Heart left ventricle (tissue), 16 donors: ENCODE measurements around the gene TMEM167A. TPM values are rescaled to one million over a fixed set of nuclear protein-coding genes. Genes with fewer than 3 reads are reported as not detected.

Source experiments
- ATAC-seq, 4 donors: fragments of 200-7000 bp; cut with Tn5 transposase; one replicate each; pipeline ENCODE4 v1.9.1; 2020 to 2022; ENCODE audit warnings: moderate library complexity in 4 of 4, mild to moderate bottlenecking in 3 of 4, moderate number of reproducible peaks in 1 of 4
- DNase-seq, 5 donors: peaks; one replicate each; pipeline ENCODE4 v3.0.0-alpha.2; 2020
- H3K27ac ChIP-seq, 12 donors: fragments of 200-600 bp; sonication (generic) in 4 of 12; one replicate each; pipeline versions ENCODE4 v1.5.0 to v1.8.0; 2016 to 2022; ENCODE audit warnings: mild to moderate bottlenecking in 2 of 12
- H3K27me3 ChIP-seq, 9 donors: fragments of 200-600 bp; sonication (generic) in 2 of 9; one replicate each; pipeline versions ENCODE4 v1.5.1 to v1.8.0; 2016 to 2022; ENCODE audit warnings: mild to moderate bottlenecking in 3 of 9
- H3K36me3 ChIP-seq, 9 donors: fragments of 200-600 bp; sonication (generic) in 2 of 9; one replicate each; pipeline versions ENCODE4 v1.5.0 to v1.8.0; 2018 to 2022; ENCODE audit warnings: mild to moderate bottlenecking in 2 of 9
- H3K4me1 ChIP-seq, 12 donors: fragments of 200-600 bp; sonication (generic) in 4 of 12; one replicate each; pipeline versions ENCODE4 v1.5.0 to v1.8.0; 2016 to 2022; ENCODE audit warnings: mild to moderate bottlenecking in 3 of 12
- H3K4me3 ChIP-seq, 12 donors: fragments of 200-600 bp; sonication (generic) in 4 of 12; one replicate each; pipeline versions ENCODE4 v1.5.0 to v1.8.0; 2017 to 2022; ENCODE audit warnings: mild to moderate bottlenecking in 9 of 12, moderate library complexity in 4 of 12
- H3K9me3 ChIP-seq, 12 donors: fragments of 200-600 bp; sonication (generic) in 4 of 12; one replicate each; pipeline versions ENCODE4 v1.5.0 to v1.8.0; 2016 to 2022; ENCODE audit warnings: mild to moderate bottlenecking in 1 of 12
- CTCF ChIP-seq, 12 donors: fragments of 200-600 bp; sonication (generic) in 4 of 12; IDR thresholded peaks; one replicate each; pipeline versions ENCODE4 v1.5.0 to v1.8.0; 2018 to 2022; ENCODE audit warnings: antibody characterized with exemption in 12 of 12, mild to moderate bottlenecking in 5 of 12
- POLR2A ChIP-seq, 2 donors: fragments of 450-650 bp; IDR thresholded peaks; one replicate each; pipeline ENCODE4 v1.6.1; 2017; ENCODE audit warnings: antibody characterized with exemption in 2 of 2, mild to moderate bottlenecking in 2 of 2, moderate library complexity in 2 of 2
- WGBS, 4 donors: extraction: QIAGEN DNeasy Blood & Tissue Kit in 2 of 4; methylation state at CpG; one replicate each; pipeline versions ENCODE4 v1.1.5 to v1.1.7; 2013 to 2018; 5-methylcytosine and 5-hydroxymethylcytosine counted together
- intact Hi-C, 10 donors: fragments of 100-400 bp; cut with DNase I; formaldehyde crosslinking; loops; one replicate each; pipeline versions ENCODE4 v1.11.1 to v1.14.2; 2022
- polyA plus RNA-seq, 2 donors: library from polyadenylated mRNA; stranded (reverse); fragments of 200-250 nt; gene quantifications; one replicate each; pipeline ENCODE4 v1.2.3, GENCODE V29; 2013
- total RNA-seq, 9 donors: library from RNA; depleted of rRNA in 2 of 9; stranded (reverse); fragments of >200 nt in 2 of 9; fragmentation: NEBNext Ultra II Directional in 3 of 9; extraction: Animal tissue kit (Norgen Biotek cat#: 25700) in 3 of 9; gene quantifications; one replicate each; pipeline versions ENCODE4 v1.1.0 to v1.2.4, GENCODE V29; 2016 to 2023
- donor health status: ischemic (EF 13 %, LVEDD 7.1; RV severe dilation, severe dysfunction).
- donor health status: healthy with polysubstance abuse.
- donor health status: DM: no; HTN: yes; CAD: no.
- donor health status: DM: no; HTN: no; CAD: no.
- donor health status: ischemic (EF 25% LVEDD 6.9; RV normal size, moderate dysfunction).
- donor health status: ischemic (EF 25% LVEDD 5.7; RV mildly dilated, moderate dysfunction).
- donor health status: healthy.
- donor health status: DM: yes; HTN: yes; CAD: no.
- donor health status: ischemic (EF 35%, LVEDD 5.7; RV mildly dilated, moderate dysfunction).
- donor health status: nonischemic (EF 11% LVEDD 7.7; RV severe dilation, severe dysfunction).
- donor health status: DM: yes; HTN: yes; CAD: no.
- donor health status: PGD.
- donor health status: ischemic (EF 29% LVEDD 5.4; RV normal size, mild dysfunction).
- donor health status: nonischemic (EF 23%, LVEDD 6.1; RV moderate dilation, normal function).

The TMEM167A gene
- total and polyA plus RNA-seq, 11 donors: 16.7 to 62.7 (median 48.4) TPM

GRCh38 chr5:83034528-83035207, 42.5 kb downstream of the TMEM167A start:
- TF ChIP-seq CTCF (IDR thresholded peaks at IDR 0.05) (no peak), POLR2A (IDR thresholded peaks at IDR 0.05) (no peak)
- no peaks in the 10 kb centered on the region for H3K9me3 ChIP-seq
- H3K27ac ChIP-seq: no peak overlapping the region
- WGBS, 4 donors: 84 to 92% (median 85%) methylated on average over 4 of the region's 4 CpGs
- ATAC-seq: no peak
- H3K4me3 ChIP-seq: no peak overlapping the region
- DNase-seq: no peak
- intact Hi-C loops: no loop called here
- peaks cover 0 to 26% (median 8%) of the 10 kb centered on the region in 12 donors for H3K4me1 ChIP-seq
- H3K27me3 ChIP-seq: no peaks in the 10 kb centered on the region
- no peaks in the 10 kb centered on the region for H3K36me3 ChIP-seq

GRCh38 chr5:83034036-83034435, 43.2 kb downstream of the TMEM167A start:
- Histone ChIP-seq H3K36me3 (no peaks in the 10 kb centered on the region), H3K4me1 (peaks cover 0 to 26% (median 8%) of the 10 kb centered on the region in 12 donors), H3K27me3 (no peaks in the 10 kb centered on the region), H3K27ac (no peak overlapping the region), H3K4me3 (no peak overlapping the region), H3K9me3 (no peaks in the 10 kb centered on the region)
- DNase-seq (no peak), ATAC-seq (no peak)
- no peak for TF ChIP-seq CTCF (IDR thresholded peaks at IDR 0.05)
- no peak for TF ChIP-seq POLR2A (IDR thresholded peaks at IDR 0.05)
- intact Hi-C loops: no loop called here
- WGBS, 4 donors: 46 to 52% (median 50%) methylated on average over 3 of the region's 3 CpGs

GRCh38 chr5:83031381-83031780, 45.8 kb downstream of the TMEM167A start:
- Histone ChIP-seq H3K27ac (no peak overlapping the region), H3K27me3 (no peaks in the 10 kb centered on the region), H3K4me1 (peaks cover 0 to 26% (median 10%) of the 10 kb centered on the region in 12 donors), H3K36me3 (no peaks in the 10 kb centered on the region), H3K9me3 (no peaks in the 10 kb centered on the region), H3K4me3 (no peak overlapping the region)
- intact Hi-C loops: no loop called here
- no peak for DNase-seq
- TF ChIP-seq CTCF (IDR thresholded peaks at IDR 0.05) (no peak), POLR2A (IDR thresholded peaks at IDR 0.05) (no peak)
- WGBS, 4 donors: 91 to 97% (median 93%) methylated on average over 1 of the region's 1 CpG
- no peak for ATAC-seq

- Histone ChIP-seq H3K36me3 (no peaks in the 10 kb centered on the region), H3K4me1 (peaks cover 0 to 15% (median 6%) of the 10 kb centered on the region in 12 donors), H3K27ac (peak overlapping the region in 1 of 12 donors; percentile 20), H3K9me3 (no peaks in the 10 kb centered on the region), H3K4me3 (no peak overlapping the region), H3K27me3 (no peaks in the 10 kb centered on the region)
- intact Hi-C loops: no loop called here
- ATAC-seq: peak; percentile 57 to 80 (median 75)
- TF ChIP-seq POLR2A (IDR thresholded peaks at IDR 0.05): no peak
- no peak for TF ChIP-seq CTCF (IDR thresholded peaks at IDR 0.05)
- 76 to 94% (median 88%) methylated on average over 2 of the region's 2 CpGs for WGBS, 4 donors
- DNase-seq: no peak
These were observed 47.3 kb downstream of the TMEM167A start for GRCh38 chr5:83029912-83030311.
